KBM-7 (cell line): ENCODE measurements around the gene SMARCD3.

Experiments used
- DNase-seq: peaks from one replicate; pipeline ENCODE4 v3.0.0-alpha.2; 2015
- in situ Hi-C: fragments of 300-500 bp; cut with MboI; formaldehyde crosslinking; loops from 2 replicates; pipeline ENCODE4 v1.14.3; 2020; ENCODE audit warnings: low sequenced_read_pairs, low pct_unique_long_range_greater_than_20kb, mixed read lengths

SMARCD3 gene

GRCh38 chr7:151248346-151249033 is at the start of gene SMARCD3:
Gene SMARCD3 (minus strand): TSS chr7:151248694. CDS start chr7:151248562, 132 bp downstream.
- DNase-seq = peak; percentile 55
- in situ Hi-C loops = no loop called here

- in situ Hi-C loops = no loop called here
- DNase-seq = no peak
Measured at GRCh38 chr7:151296202-151296992, 47.9 kb upstream of the SMARCD3 start.

GRCh38 chr7:151292850-151293249 is 44.4 kb upstream of the SMARCD3 start:
- in situ Hi-C loops = no loop called here
- DNase-seq = no peak

GRCh38 chr7:151291206-151291605 is 42.7 kb upstream of the SMARCD3 start:
- DNase-seq = no peak
- in situ Hi-C loops = no loop called here

GRCh38 chr7:151290355-151290760 is 41.9 kb upstream of the SMARCD3 start:
- DNase-seq = no peak
- in situ Hi-C loops = no loop called here

GRCh38 chr7:151289891-151290290 is 41.4 kb upstream of the SMARCD3 start:
- in situ Hi-C loops = no loop called here
- no peak for DNase-seq

- in situ Hi-C loops = no loop called here
Measured at GRCh38 chr7:151286148-151286547, 37.7 kb upstream of the SMARCD3 start.

GRCh38 chr7:151283302-151283701 is 34.8 kb upstream of the SMARCD3 start:
- DNase-seq = no peak
- in situ Hi-C loops = no loop called here

More at GRCh38 chr7:151286148-151286547, 37.7 kb upstream of the SMARCD3 start:
- no peak for DNase-seq

GRCh38 chr7:151282111-151282510 is 33.6 kb upstream of the SMARCD3 start:
- DNase-seq = no peak
- in situ Hi-C loops = no loop called here

GRCh38 chr7:151281686-151282085 is 33.2 kb upstream of the SMARCD3 start:
- in situ Hi-C loops = no loop called here
- no peak for DNase-seq

- DNase-seq = no peak
- in situ Hi-C loops = no loop called here
Measured at GRCh38 chr7:151280388-151281019, 32.0 kb upstream of the SMARCD3 start.

- DNase-seq = no peak
- in situ Hi-C loops = no loop called here
Measured at GRCh38 chr7:151279868-151280267, 31.4 kb upstream of the SMARCD3 start.

GRCh38 chr7:151278949-151279348 is 30.5 kb upstream of the SMARCD3 start:
- in situ Hi-C loops = no loop called here
- DNase-seq = no peak

GRCh38 chr7:151277631-151278030 is 29.1 kb upstream of the SMARCD3 start:
- in situ Hi-C loops = no loop called here
- no peak for DNase-seq

GRCh38 chr7:151276666-151277590 is 28.4 kb upstream of the SMARCD3 start:
- peak; percentile 49 for DNase-seq

GRCh38 chr7:151275813-151276577 is 27.5 kb upstream of the SMARCD3 start:
- no peak for DNase-seq
- in situ Hi-C loops = no loop called here

More at GRCh38 chr7:151276666-151277590, 28.4 kb upstream of the SMARCD3 start:
- in situ Hi-C loops = no loop called here

GRCh38 chr7:151274936-151275812 is 26.7 kb upstream of the SMARCD3 start:
- DNase-seq = no peak
- in situ Hi-C loops = no loop called here
